Lower leg skin (tissue), 3 donors: ENCODE results near the gene TBX15.

Experiments
- POLR2A ChIP-seq, 2 donors: fragments of 450-650 bp; IDR thresholded peaks; one replicate each; pipeline ENCODE4 v1.6.1; 2016 to 2017; ENCODE audit warnings: antibody characterized with exemption in 2 of 2, mild to moderate bottlenecking in 1 of 2, moderate library complexity in 1 of 2
- TF ChIP-seq, protein P1 (sequence below), 3 donors: fragments of 450-650 bp; IDR thresholded peaks; one replicate each; pipeline ENCODE4 v1.5.1; 2016; ENCODE audit warnings: antibody characterized with exemption in 3 of 3, mild to moderate bottlenecking in 3 of 3, moderate library complexity in 2 of 3

DNA sequence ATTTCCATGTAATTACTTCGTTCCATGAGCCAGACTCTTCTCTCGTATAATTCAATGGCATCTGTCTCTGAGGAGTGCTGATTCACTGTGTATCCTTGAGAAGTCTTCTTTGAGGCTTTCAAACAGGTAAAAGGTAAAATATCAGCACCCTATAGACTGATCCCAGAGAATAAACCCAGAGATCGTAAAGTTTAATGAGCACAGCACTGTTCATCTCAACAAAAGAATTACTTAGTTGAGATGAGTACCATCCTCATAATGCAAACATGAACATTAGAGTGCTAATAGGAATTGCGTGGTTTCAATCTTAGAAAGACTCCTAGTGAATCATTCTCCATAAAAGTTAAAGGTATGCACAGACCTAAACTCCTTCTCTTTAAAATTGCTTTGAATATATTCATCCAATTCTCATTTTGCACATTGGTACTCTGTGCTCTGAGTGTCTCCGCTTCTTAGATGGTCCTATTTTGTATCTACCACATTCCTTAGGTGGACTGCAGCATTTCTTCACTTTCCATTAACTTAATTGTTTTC, 97.2 kb downstream of the TBX15 start:
- no peak for TF ChIP-seq POLR2A (IDR thresholded peaks at IDR 0.05)
- TF ChIP-seq, protein P1, sequence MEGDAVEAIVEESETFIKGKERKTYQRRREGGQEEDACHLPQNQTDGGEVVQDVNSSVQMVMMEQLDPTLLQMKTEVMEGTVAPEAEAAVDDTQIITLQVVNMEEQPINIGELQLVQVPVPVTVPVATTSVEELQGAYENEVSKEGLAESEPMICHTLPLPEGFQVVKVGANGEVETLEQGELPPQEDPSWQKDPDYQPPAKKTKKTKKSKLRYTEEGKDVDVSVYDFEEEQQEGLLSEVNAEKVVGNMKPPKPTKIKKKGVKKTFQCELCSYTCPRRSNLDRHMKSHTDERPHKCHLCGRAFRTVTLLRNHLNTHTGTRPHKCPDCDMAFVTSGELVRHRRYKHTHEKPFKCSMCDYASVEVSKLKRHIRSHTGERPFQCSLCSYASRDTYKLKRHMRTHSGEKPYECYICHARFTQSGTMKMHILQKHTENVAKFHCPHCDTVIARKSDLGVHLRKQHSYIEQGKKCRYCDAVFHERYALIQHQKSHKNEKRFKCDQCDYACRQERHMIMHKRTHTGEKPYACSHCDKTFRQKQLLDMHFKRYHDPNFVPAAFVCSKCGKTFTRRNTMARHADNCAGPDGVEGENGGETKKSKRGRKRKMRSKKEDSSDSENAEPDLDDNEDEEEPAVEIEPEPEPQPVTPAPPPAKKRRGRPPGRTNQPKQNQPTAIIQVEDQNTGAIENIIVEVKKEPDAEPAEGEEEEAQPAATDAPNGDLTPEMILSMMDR (IDR thresholded peaks at IDR 0.05) = no peak
